SK-N-SH treated with all-trans-retinoic acid at 6 μM for 48 hours (cell line): ENCODE results near the gene PEPD.

Source experiments
- ATAC-seq: fragments of 200-7000 bp; cut with Tn5 transposase; 3 replicates; pipeline ENCODE4 v1.9.1; 2020; ENCODE audit warnings: mild to moderate bottlenecking, moderate library complexity
- ARNTL ChIP-seq: fragments of 450-650 bp; formaldehyde crosslinking; IDR thresholded peaks from 2 replicates; pipeline ENCODE4 v1.5.0; 2020; ENCODE audit warnings: low read depth, mild to moderate bottlenecking, moderate library complexity, borderline replicate concordance
- BACH2 ChIP-seq: fragments of 250-450 bp; sonication (Bioruptor Pico); IDR thresholded peaks from 2 replicates; pipeline ENCODE4 v1.9.0; 2021; ENCODE audit warnings: mild to moderate bottlenecking, borderline replicate concordance
- CREB5 ChIP-seq: fragments of 250-450 bp; sonication (Bioruptor Pico); IDR thresholded peaks from 2 replicates; pipeline ENCODE4 v1.5.1; 2020; ENCODE audit warnings: low read depth, mild to moderate bottlenecking, moderate library complexity
- CSDC2 ChIP-seq: fragments of 250-450 bp; sonication (Bioruptor Pico); IDR thresholded peaks from 2 replicates; pipeline ENCODE4 v1.5.0; 2020; ENCODE audit warnings: mild to moderate bottlenecking, moderate library complexity
- ESRRG ChIP-seq: fragments of 250-450 bp; sonication (Bioruptor Pico); IDR thresholded peaks from 2 replicates; pipeline ENCODE4 v1.6.1; 2021; ENCODE audit warnings: mild to moderate bottlenecking
- GLIS3 ChIP-seq: fragments of 250-450 bp; sonication (Bioruptor Pico); IDR thresholded peaks from 2 replicates; pipeline ENCODE4 v1.5.0; 2020; ENCODE audit warnings: mild to moderate bottlenecking, moderate library complexity
- ISL1 ChIP-seq: fragments of 250-450 bp; sonication (Bioruptor Pico); IDR thresholded peaks from 2 replicates; pipeline ENCODE4 v2.1.2; 2022; ENCODE audit warnings: mild to moderate bottlenecking, moderate library complexity
- OSR1 ChIP-seq: fragments of 250-450 bp; sonication (Bioruptor Pico); IDR thresholded peaks from 2 replicates; pipeline ENCODE4 v1.8.0; 2022; ENCODE audit warnings: moderate library complexity, mild to moderate bottlenecking, inconsistent platforms
- PATZ1 ChIP-seq: fragments of 250-450 bp; sonication (Bioruptor Pico); IDR thresholded peaks from 2 replicates; pipeline ENCODE4 v1.8.0; 2020; ENCODE audit warnings: mild to moderate bottlenecking, moderate library complexity, borderline replicate concordance
- POU6F1 ChIP-seq: fragments of 250-450 bp; sonication (Bioruptor Pico); IDR thresholded peaks from 2 replicates; pipeline ENCODE4 v1.8.0; 2021; ENCODE audit warnings: low read depth, mild to moderate bottlenecking, moderate library complexity, borderline replicate concordance
- PPARA ChIP-seq: fragments of 250-450 bp; sonication (Bioruptor Pico); IDR thresholded peaks from 2 replicates; pipeline ENCODE4 v1.5.0; 2020; ENCODE audit warnings: mild to moderate bottlenecking, borderline replicate concordance
- RARB ChIP-seq: fragments of 250-450 bp; sonication (Bioruptor Pico); IDR thresholded peaks from 2 replicates; pipeline ENCODE4 v1.8.0; 2021; ENCODE audit warnings: mild to moderate bottlenecking, moderate library complexity
- SNAI2 ChIP-seq: fragments of 250-450 bp; sonication (Bioruptor Pico); IDR thresholded peaks from 2 replicates; pipeline ENCODE4 v1.5.0; 2020; ENCODE audit warnings: mild to moderate bottlenecking, moderate library complexity
- TCF4 ChIP-seq: fragments of 250-450 bp; sonication (Bioruptor Pico); IDR thresholded peaks from 2 replicates; pipeline ENCODE4 v1.8.0; 2021; ENCODE audit warnings: mild to moderate bottlenecking, moderate library complexity, borderline replicate concordance
- TOX ChIP-seq: fragments of 250-450 bp; sonication (Bioruptor Pico); IDR thresholded peaks from 2 replicates; pipeline ENCODE4 v1.8.0; 2021; ENCODE audit warnings: mild to moderate bottlenecking, moderate library complexity, borderline replicate concordance
- ZC3H10 ChIP-seq: fragments of 250-450 bp; sonication (Bioruptor Pico); IDR thresholded peaks from 2 replicates; pipeline ENCODE4 v1.5.1; 2021; ENCODE audit warnings: mild to moderate bottlenecking, moderate library complexity
- ZFP3 ChIP-seq: fragments of 250-450 bp; sonication (Bioruptor Pico); IDR thresholded peaks from 2 replicates; pipeline ENCODE4 v1.5.0; 2020; ENCODE audit warnings: mild to moderate bottlenecking, moderate library complexity
- ZFP30 ChIP-seq: fragments of 450-650 bp; formaldehyde crosslinking; IDR thresholded peaks from 2 replicates; pipeline ENCODE4 v1.5.0; 2022; ENCODE audit warnings: mild to moderate bottlenecking, moderate library complexity
- ZNF565 ChIP-seq: fragments of 450-650 bp; formaldehyde crosslinking; conservative IDR thresholded peaks from 2 replicates; pipeline ENCODE4 v1.5.0; 2020; ENCODE audit warnings: low read depth, mild to moderate bottlenecking, moderate library complexity
- ZNF70 ChIP-seq: fragments of 450-650 bp; formaldehyde crosslinking; IDR thresholded peaks from 2 replicates; pipeline ENCODE4 v1.5.0; 2020; ENCODE audit warnings: mild to moderate bottlenecking, moderate library complexity
- TF ChIP-seq, protein P1 (sequence below): fragments of 250-450 bp; sonication (Bioruptor Pico); IDR thresholded peaks from 2 replicates; pipeline ENCODE4 v1.5.1; 2021; ENCODE audit warnings: mild to moderate bottlenecking, moderate library complexity

The PEPD gene

DNA sequence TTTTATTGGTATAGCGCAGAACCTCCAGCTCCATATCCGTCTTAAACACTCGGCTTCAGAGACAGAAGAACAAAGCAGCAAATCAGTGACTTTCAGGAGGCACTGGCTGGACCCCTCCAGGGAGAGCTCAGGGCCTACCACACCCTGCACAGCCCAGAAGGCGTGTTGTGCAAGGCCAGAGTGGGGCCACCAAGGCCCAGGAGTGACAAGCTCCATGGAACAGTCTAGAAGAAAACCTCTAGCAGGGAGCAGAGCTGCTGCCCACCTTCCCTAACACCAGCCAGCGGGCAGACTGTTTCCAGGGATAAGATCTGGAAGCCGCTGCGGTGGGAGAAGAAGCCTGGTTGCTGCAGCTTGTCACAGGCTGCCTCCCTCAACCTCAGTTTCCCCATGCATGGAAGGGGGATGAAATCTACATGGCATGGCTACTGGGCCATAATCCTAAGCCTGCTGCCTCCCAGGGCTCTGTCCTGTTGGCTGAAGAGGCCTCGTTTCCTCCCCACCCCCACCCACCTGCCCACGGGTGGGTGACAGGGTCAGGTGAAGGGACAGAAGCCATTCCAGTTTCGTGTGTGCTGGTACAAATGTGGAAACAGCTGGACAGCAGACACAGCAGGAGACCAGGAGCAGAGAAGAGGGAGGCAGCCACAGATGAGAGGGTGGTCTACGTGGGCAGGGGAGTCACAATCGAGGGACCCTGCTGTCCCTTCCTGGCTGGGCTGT is 57.4 kb downstream of the PEPD start:
- ATAC-seq: no peak

DNA sequence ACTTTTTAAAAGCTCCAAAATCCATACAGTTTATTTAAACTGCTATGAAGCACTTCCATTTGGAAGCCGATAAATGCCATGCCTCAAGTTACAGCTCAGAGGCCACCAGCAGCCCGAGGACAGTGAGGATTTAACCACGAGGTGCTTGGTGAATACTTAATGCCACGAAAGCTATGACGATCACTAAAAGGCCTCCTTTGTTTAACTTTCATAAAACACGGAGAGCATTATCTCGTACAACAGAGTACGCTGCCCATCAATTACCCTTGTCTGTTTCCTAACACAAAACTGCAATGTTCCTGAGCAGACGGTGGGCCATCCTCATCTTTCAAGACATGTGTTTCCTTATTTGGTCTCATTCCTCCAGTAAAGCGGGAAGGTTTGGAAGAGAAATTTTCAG is 58.4 kb downstream of the PEPD start:
- TF ChIP-seq POU6F1 (CRISPR knock-in tag): no peak
- no peak for TF ChIP-seq ARNTL (CRISPR knock-in tag)
- no peak for TF ChIP-seq PPARA (CRISPR knock-in tag)
- TF ChIP-seq TCF4 (CRISPR knock-in tag): no peak
- TF ChIP-seq BACH2: no peak
- no peak for TF ChIP-seq RARB (CRISPR knock-in tag)
- no peak for TF ChIP-seq CSDC2 (CRISPR knock-in tag)
- no peak for TF ChIP-seq ZNF565 (CRISPR knock-in tag)
- no peak for TF ChIP-seq ZNF70 (CRISPR knock-in tag)
- no peak for TF ChIP-seq ISL1 (CRISPR knock-in tag)
- no peak for TF ChIP-seq GLIS3 (CRISPR knock-in tag)
- TF ChIP-seq CREB5 (CRISPR knock-in tag): no peak
- no peak for TF ChIP-seq ZFP30 (CRISPR knock-in tag)
- TF ChIP-seq, protein P1, sequence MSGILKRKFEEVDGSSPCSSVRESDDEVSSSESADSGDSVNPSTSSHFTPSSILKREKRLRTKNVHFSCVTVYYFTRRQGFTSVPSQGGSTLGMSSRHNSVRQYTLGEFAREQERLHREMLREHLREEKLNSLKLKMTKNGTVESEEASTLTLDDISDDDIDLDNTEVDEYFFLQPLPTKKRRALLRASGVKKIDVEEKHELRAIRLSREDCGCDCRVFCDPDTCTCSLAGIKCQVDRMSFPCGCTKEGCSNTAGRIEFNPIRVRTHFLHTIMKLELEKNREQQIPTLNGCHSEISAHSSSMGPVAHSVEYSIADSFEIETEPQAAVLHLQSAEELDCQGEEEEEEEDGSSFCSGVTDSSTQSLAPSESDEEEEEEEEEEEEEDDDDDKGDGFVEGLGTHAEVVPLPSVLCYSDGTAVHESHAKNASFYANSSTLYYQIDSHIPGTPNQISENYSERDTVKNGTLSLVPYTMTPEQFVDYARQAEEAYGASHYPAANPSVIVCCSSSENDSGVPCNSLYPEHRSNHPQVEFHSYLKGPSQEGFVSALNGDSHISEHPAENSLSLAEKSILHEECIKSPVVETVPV: no peak
- ATAC-seq: no peak

More for the DNA sequence above, 57.4 kb downstream of the PEPD start:
- no peak for TF ChIP-seq ZFP30 (CRISPR knock-in tag)
- no peak for TF ChIP-seq CSDC2 (CRISPR knock-in tag)
- no peak for TF ChIP-seq ISL1 (CRISPR knock-in tag)
- TF ChIP-seq ZNF565 (CRISPR knock-in tag): no peak
- no peak for TF ChIP-seq ZC3H10 (CRISPR knock-in tag)
- TF ChIP-seq ARNTL (CRISPR knock-in tag): no peak
- TF ChIP-seq SNAI2 (CRISPR knock-in tag): no peak
- TF ChIP-seq TCF4 (CRISPR knock-in tag): no peak
- no peak for TF ChIP-seq PPARA (CRISPR knock-in tag)
- TF ChIP-seq OSR1 (CRISPR knock-in tag): no peak
- TF ChIP-seq, protein P1: no peak
- TF ChIP-seq CREB5 (CRISPR knock-in tag): no peak
- no peak for TF ChIP-seq GLIS3 (CRISPR knock-in tag)
- TF ChIP-seq ESRRG (CRISPR knock-in tag): no peak
- TF ChIP-seq ZFP3 (CRISPR knock-in tag): no peak
- no peak for TF ChIP-seq ZNF70 (CRISPR knock-in tag)
- TF ChIP-seq, all 23 proteins: peak for 0

DNA sequence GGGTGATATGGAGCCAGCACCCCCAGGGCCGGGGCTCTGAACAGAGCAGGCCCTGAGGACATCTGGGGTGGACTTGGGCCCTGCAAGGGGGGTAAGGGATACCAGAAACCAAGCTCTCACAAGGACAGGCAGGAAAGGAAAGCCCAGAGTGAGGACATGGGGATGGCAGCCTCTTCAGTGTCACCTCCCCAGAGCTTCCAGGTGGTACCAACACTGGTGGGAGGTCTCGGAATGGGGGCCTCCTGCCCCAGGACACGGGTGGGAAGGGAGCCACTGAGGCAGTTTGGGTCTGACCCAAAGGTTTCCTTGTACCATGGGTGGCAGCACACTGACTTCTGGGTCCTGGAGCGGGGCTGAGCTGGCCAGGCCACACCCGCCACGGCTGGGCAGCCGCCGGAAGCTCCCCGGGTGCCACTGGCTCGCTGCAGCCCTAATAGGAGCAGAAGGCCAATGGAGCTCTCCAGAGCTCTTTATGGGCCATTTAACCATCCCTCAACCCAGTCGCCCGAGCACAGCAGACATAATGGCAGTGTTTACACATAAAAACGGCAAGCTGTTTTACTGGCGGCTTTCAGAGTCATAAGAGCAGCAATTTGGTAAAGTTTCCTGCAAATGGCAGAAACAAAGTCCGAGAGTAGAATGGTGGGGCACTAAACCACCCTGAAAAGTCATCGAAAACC is 59.3 kb downstream of the PEPD start:
- no peak for ATAC-seq
- TF ChIP-seq TCF4 (CRISPR knock-in tag): no peak
- TF ChIP-seq, protein P1: no peak
- no peak for TF ChIP-seq PATZ1 (CRISPR knock-in tag)
- no peak for TF ChIP-seq ZFP3 (CRISPR knock-in tag)
- no peak for TF ChIP-seq OSR1 (CRISPR knock-in tag)
- no peak for TF ChIP-seq SNAI2 (CRISPR knock-in tag)
- TF ChIP-seq PPARA (CRISPR knock-in tag): no peak
- TF ChIP-seq CSDC2 (CRISPR knock-in tag): no peak
- no peak for TF ChIP-seq ZFP30 (CRISPR knock-in tag)
- TF ChIP-seq TOX (CRISPR knock-in tag): no peak
- TF ChIP-seq POU6F1 (CRISPR knock-in tag): no peak
- no peak for TF ChIP-seq GLIS3 (CRISPR knock-in tag)
